CD4-positive, alpha-beta T cell treated with Interleukin-15 for 4 hours (primary cell): ENCODE measurements around the gene ARHGAP6.

Source experiments
- DNase-seq: peaks from one replicate; pipeline ENCODE4 v3.0.0-alpha.2; 2020; ENCODE audit warnings: low spot score

Gene ARHGAP6

GRCh38 chrX:11296051-11296450 is 369.7 kb downstream of the ARHGAP6 start:
- no peak for DNase-seq

- no peak for DNase-seq
Observed at GRCh38 chrX:11293113-11293512, 372.6 kb downstream of the ARHGAP6 start, which contains the start of gene AMELX. AMELX (plus strand) TSS chrX:11293413; CDS start chrX:11294789, 1,376 bp downstream.

- no peak for DNase-seq
Observed at GRCh38 chrX:11290416-11291102, 375.2 kb downstream of the ARHGAP6 start.

GRCh38 chrX:11287505-11287904 is 378.2 kb downstream of the ARHGAP6 start:
- DNase-seq, result no peak

GRCh38 chrX:11285651-11286050 is 380.1 kb downstream of the ARHGAP6 start:
- no peak for DNase-seq

- DNase-seq, result no peak
Observed at GRCh38 chrX:11282043-11282442, 383.7 kb downstream of the ARHGAP6 start.

GRCh38 chrX:11273544-11273943 is 392.2 kb downstream of the ARHGAP6 start:
- DNase-seq, result no peak

GRCh38 chrX:11272863-11273262 is 392.9 kb downstream of the ARHGAP6 start:
- DNase-seq, result no peak

GRCh38 chrX:11272290-11272689 is 393.4 kb downstream of the ARHGAP6 start:
- DNase-seq, result no peak

- no peak for DNase-seq
Observed at GRCh38 chrX:11269996-11270395, 395.7 kb downstream of the ARHGAP6 start.

GRCh38 chrX:11269006-11269405 is 396.7 kb downstream of the ARHGAP6 start:
- no peak for DNase-seq

GRCh38 chrX:11267425-11267824 is 398.3 kb downstream of the ARHGAP6 start:
- DNase-seq, result no peak

GRCh38 chrX:11266573-11267003 is 399.1 kb downstream of the ARHGAP6 start:
- no peak for DNase-seq

GRCh38 chrX:11265352-11265751 is 400.4 kb downstream of the ARHGAP6 start:
- DNase-seq, result no peak

- no peak for DNase-seq
Observed at GRCh38 chrX:11264925-11265324, 400.8 kb downstream of the ARHGAP6 start.

- no peak for DNase-seq
Observed at GRCh38 chrX:11261260-11261659, 404.5 kb downstream of the ARHGAP6 start.

GRCh38 chrX:11259437-11259836 is 406.3 kb downstream of the ARHGAP6 start:
- DNase-seq, result no peak

GRCh38 chrX:11257711-11258110 is 408.0 kb downstream of the ARHGAP6 start:
- DNase-seq, result no peak

- no peak for DNase-seq
Observed at GRCh38 chrX:11257290-11257689, 408.4 kb downstream of the ARHGAP6 start.

- no peak for DNase-seq
Observed at GRCh38 chrX:11254417-11255109, 411.2 kb downstream of the ARHGAP6 start.

GRCh38 chrX:11244636-11245035 is 421.1 kb downstream of the ARHGAP6 start:
- DNase-seq, result no peak

GRCh38 chrX:11242704-11243103 is 423.0 kb downstream of the ARHGAP6 start:
- DNase-seq, result no peak

- no peak for DNase-seq
Observed at GRCh38 chrX:11241720-11242119, 424.0 kb downstream of the ARHGAP6 start.

GRCh38 chrX:11239230-11239629 is 426.5 kb downstream of the ARHGAP6 start:
- no peak for DNase-seq
